Nephron progenitor cell (in vitro differentiated cells): ENCODE results near the gene SPINK13.
"Not testable (repeated sequence)": the region's sequence is repeated elsewhere in the genome, so short reads cannot be mapped to it uniquely, and the experiment has no call there.

Source experiments
- DNase-seq: peaks from one replicate; pipeline ENCODE4 v3.0.0; 2021
- H3K27ac Mint-ChIP-seq: 2 replicates; pipeline ENCODE4 v1.8.0; 2021; ENCODE audit warnings: mild to moderate bottlenecking, moderate library complexity, mixed read lengths
- H3K27me3 Mint-ChIP-seq: 2 replicates; pipeline ENCODE4 v1.8.0; 2021; ENCODE audit warnings: mild to moderate bottlenecking, low read depth, mixed read lengths; ENCODE audit not compliant: poor library complexity
- H3K36me3 Mint-ChIP-seq: 2 replicates; pipeline ENCODE4 v1.8.0; 2021; ENCODE audit warnings: low read depth, mixed read lengths
- H3K4me1 Mint-ChIP-seq: 2 replicates; pipeline ENCODE4 v1.8.0; 2021; ENCODE audit warnings: mixed read lengths
- H3K4me3 Mint-ChIP-seq: 2 replicates; pipeline ENCODE4 v1.8.0; 2021; ENCODE audit warnings: mild to moderate bottlenecking, moderate library complexity, mixed read lengths
- H3K9me3 Mint-ChIP-seq: 2 replicates; pipeline ENCODE4 v1.8.0; 2021; ENCODE audit warnings: mild to moderate bottlenecking, moderate library complexity, mixed read lengths
- CTCF ChIP-seq: fragments of 200-600 bp; sonication (generic); IDR thresholded peaks from 2 replicates; pipeline ENCODE4 v1.5.0; 2021; ENCODE audit warnings: antibody characterized with exemption

Gene SPINK13

GRCh38 chr5:148309019-148309418, 40.4 kb downstream of the SPINK13 start:
- Mint-ChIP-seq H3K36me3 (peaks cover 14% of the 10 kb centered on the region), H3K4me3 (no peak overlapping the region), H3K4me1 (no peaks in the 10 kb centered on the region), H3K27me3 (no peaks in the 10 kb centered on the region), H3K9me3 (peaks cover 19% of the 10 kb centered on the region), H3K27ac (no peak overlapping the region)
- no peak for TF ChIP-seq CTCF
- DNase-seq = no peak

- TF ChIP-seq CTCF = no peak
- Mint-ChIP-seq H3K27ac (no peak overlapping the region), H3K4me1 (no peaks in the 10 kb centered on the region), H3K36me3 (peaks cover 14% of the 10 kb centered on the region), H3K9me3 (peaks cover 19% of the 10 kb centered on the region), H3K4me3 (no peak overlapping the region), H3K27me3 (no peaks in the 10 kb centered on the region)
- no peak for DNase-seq
Observed at GRCh38 chr5:148309746-148310145, 41.2 kb downstream of the SPINK13 start.

- Mint-ChIP-seq H3K4me1 (peaks cover 3% of the 10 kb centered on the region), H3K27me3 (no peaks in the 10 kb centered on the region), H3K36me3 (peaks cover 14% of the 10 kb centered on the region), H3K27ac (no peak overlapping the region), H3K9me3 (peaks cover 19% of the 10 kb centered on the region), H3K4me3 (no peak overlapping the region)
- no peak for TF ChIP-seq CTCF
- DNase-seq = no peak
Observed at GRCh38 chr5:148311484-148311883, 42.9 kb downstream of the SPINK13 start.

GRCh38 chr5:148312153-148312552, 43.6 kb downstream of the SPINK13 start, which contains the start of gene SPINK7:
SPINK7 (plus strand) TSS chr5:148312423; CDS start chr5:148312484, 61 bp downstream.
- TF ChIP-seq CTCF = no peak
- Mint-ChIP-seq H3K27me3 (no peaks in the 10 kb centered on the region), H3K27ac (no peak within 1 kb of the TSS), H3K4me3 (no peak within 1 kb of the TSS), H3K4me1 (peaks cover 3% of the 10 kb centered on the region), H3K36me3 (peaks cover 14% of the 10 kb centered on the region), H3K9me3 (peaks cover 19% of the 10 kb centered on the region)
- no peak for DNase-seq

GRCh38 chr5:148314187-148314586, 45.6 kb downstream of the SPINK13 start:
- Mint-ChIP-seq H3K27me3 (no peaks in the 10 kb centered on the region), H3K4me3 (no peak overlapping the region), H3K9me3 (peaks cover 11% of the 10 kb centered on the region), H3K4me1 (peaks cover 3% of the 10 kb centered on the region), H3K27ac (no peak overlapping the region), H3K36me3 (peaks cover 7% of the 10 kb centered on the region)
- DNase-seq = no peak
- TF ChIP-seq CTCF = no peak

- H3K4me1 Mint-ChIP-seq = peaks cover 5% of the 10 kb centered on the region
- peaks cover 9% of the 10 kb centered on the region for H3K9me3 Mint-ChIP-seq
Observed at GRCh38 chr5:148314731-148315130, 46.1 kb downstream of the SPINK13 start.

GRCh38 chr5:148320011-148320963, 51.7 kb downstream of the SPINK13 start:
- not testable (repeated sequence) for H3K36me3 Mint-ChIP-seq, DNase-seq, H3K27me3 Mint-ChIP-seq, H3K4me1 Mint-ChIP-seq, H3K27ac Mint-ChIP-seq
- H3K4me3 Mint-ChIP-seq = peak overlapping the region; percentile 82
- peaks cover 11% of the 10 kb centered on the region for H3K9me3 Mint-ChIP-seq

More at GRCh38 chr5:148314731-148315130, 46.1 kb downstream of the SPINK13 start:
- Mint-ChIP-seq H3K4me3 (no peak overlapping the region), H3K27ac (no peak overlapping the region), H3K27me3 (no peaks in the 10 kb centered on the region), H3K36me3 (peaks cover 5% of the 10 kb centered on the region)
- TF ChIP-seq CTCF = no peak
- no peak for DNase-seq
